Choroid plexus epithelial cell (primary cell): Measurements from ENCODE around the gene MMP8.

Experiments
- DNase-seq: peaks from one replicate; pipeline ENCODE4 v3.0.0-alpha.2; 2010; ENCODE audit warnings: low read depth
- H3K4me3 ChIP-seq: 2 replicates; pipeline ENCODE4 v1.5.1; 2011; ENCODE audit warnings: low read depth, mild to moderate bottlenecking, control low read depth, low read length, moderate library complexity
- CTCF ChIP-seq: conservative IDR thresholded peaks from 2 replicates; pipeline ENCODE4 v1.5.1; 2011; ENCODE audit warnings: low read depth, mild to moderate bottlenecking, control low read depth, inconsistent platforms, low read length, moderate library complexity

Gene MMP8

GRCh38 chr11:102724904-102725500 is at the start of gene MMP8:
MMP8 (minus strand) TSS chr11:102724954; CDS start chr11:102724855, 99 bp downstream.
- H3K4me3 ChIP-seq = no peak within 1 kb of the TSS
- no peak for DNase-seq
- TF ChIP-seq CTCF = no peak

GRCh38 chr11:102773386-102773785 is 48.6 kb upstream of the MMP8 start:
- DNase-seq = no peak
- no peak for TF ChIP-seq CTCF
- H3K4me3 ChIP-seq = no peak overlapping the region

GRCh38 chr11:102771351-102771750 is 46.6 kb upstream of the MMP8 start:
- H3K4me3 ChIP-seq = no peak overlapping the region
- no peak for DNase-seq
- no peak for TF ChIP-seq CTCF

DNA sequence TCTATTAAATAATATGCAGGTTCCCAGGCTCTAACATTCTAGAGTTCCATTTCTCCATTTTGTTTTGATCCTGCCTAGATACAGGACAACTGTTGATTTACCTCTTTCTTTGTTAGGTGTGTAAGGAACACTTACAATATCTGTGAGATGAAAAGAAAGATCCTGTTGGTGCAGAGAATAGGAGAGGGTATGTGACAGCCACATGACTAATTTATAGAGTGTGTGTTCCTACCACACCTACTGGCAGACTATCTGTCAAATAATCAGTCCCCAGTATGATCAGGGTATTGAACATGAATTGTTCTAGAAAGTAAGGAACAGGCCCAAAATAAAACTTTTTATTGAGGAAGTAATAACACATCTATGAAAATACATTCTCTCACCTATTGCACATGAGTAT is 45.4 kb upstream of the MMP8 start:
- TF ChIP-seq CTCF = no peak
- H3K4me3 ChIP-seq = no peak overlapping the region
- DNase-seq = no peak

DNA sequence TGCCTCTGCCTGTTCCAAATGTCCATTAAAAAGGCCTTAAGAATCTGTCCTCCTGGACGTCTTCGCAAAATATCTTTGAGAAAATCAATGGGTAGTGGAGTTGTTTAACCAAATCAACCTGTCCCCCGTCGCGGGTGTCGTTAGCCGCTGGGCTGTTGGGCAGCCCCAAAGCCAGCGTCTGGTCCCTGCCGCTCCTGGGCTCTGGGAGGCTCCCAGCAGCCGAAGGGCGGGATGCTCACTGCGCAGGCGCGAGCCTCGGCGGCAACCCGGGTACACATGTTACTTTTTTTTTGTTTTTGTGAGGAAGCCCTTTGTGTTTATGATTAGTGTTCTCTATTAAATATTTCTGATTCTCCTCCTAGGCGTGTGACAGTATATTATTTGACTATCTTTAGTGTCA is 43.0 kb upstream of the MMP8 start:
- no peak for DNase-seq
- no peak for TF ChIP-seq CTCF
- H3K4me3 ChIP-seq = no peak overlapping the region

DNA sequence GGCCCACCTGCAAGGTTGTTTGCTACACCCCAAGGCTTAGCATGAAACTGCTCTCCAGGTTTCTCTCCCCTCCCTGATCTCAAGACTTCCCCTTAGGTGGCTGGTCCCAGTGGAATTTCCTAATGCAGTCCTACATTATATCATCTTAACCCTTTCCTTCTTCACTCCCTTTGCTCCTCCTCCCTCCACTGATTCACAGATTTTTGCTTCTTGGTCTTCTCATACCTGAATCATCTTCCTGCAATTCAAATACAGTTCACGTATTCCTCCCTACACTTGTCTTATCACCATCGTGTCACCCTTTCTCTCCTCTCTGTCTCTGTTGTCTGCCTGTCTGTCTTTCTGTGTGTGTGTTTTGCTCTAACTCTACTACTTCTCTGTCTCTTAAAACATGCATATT is 38.7 kb upstream of the MMP8 start:
- no peak for DNase-seq
- no peak for TF ChIP-seq CTCF
- H3K4me3 ChIP-seq = no peak overlapping the region

DNA sequence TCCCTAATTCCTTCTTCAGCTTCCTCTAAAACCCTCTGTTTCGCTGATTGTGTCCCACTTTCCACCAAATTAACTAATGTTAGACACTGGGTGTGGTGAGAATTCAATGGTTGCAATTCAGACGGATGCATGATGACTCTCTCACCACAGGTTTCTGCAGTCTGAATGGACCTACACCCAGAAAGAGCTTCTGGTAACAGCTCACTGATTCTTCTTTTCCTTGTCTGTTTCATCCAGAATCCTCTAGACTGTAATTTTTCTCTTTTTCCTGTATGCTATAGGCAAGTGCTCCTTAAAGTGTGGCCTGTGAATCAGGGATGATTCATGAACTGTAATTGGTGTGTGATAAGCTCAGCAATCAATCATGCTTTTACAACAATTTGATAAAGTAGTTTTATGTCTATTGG is 37.6 kb upstream of the MMP8 start:
- H3K4me3 ChIP-seq = no peak overlapping the region
- DNase-seq = peak; percentile 14
- no peak for TF ChIP-seq CTCF
